Body of pancreas (tissue), 4 donors: Measurements from ENCODE around the gene ODF4.

Source experiments
- CTCF ChIP-seq, 7 experiments: fragments of 450-650 bp in 4 of 7; fragments of 200-600 bp in 3 of 7; sonication (generic) in 3 of 7; IDR thresholded peaks; one replicate each; pipeline ENCODE4 v1.5.1; 2016 to 2019; ENCODE audit warnings: antibody characterized with exemption in 7 of 7
- POLR2A ChIP-seq, 3 donors: fragments of 450-650 bp; IDR thresholded peaks; one replicate each; pipeline ENCODE4 v1.6.1; 2016; ENCODE audit warnings: antibody characterized with exemption in 3 of 3, mild to moderate bottlenecking in 2 of 3

DNA sequence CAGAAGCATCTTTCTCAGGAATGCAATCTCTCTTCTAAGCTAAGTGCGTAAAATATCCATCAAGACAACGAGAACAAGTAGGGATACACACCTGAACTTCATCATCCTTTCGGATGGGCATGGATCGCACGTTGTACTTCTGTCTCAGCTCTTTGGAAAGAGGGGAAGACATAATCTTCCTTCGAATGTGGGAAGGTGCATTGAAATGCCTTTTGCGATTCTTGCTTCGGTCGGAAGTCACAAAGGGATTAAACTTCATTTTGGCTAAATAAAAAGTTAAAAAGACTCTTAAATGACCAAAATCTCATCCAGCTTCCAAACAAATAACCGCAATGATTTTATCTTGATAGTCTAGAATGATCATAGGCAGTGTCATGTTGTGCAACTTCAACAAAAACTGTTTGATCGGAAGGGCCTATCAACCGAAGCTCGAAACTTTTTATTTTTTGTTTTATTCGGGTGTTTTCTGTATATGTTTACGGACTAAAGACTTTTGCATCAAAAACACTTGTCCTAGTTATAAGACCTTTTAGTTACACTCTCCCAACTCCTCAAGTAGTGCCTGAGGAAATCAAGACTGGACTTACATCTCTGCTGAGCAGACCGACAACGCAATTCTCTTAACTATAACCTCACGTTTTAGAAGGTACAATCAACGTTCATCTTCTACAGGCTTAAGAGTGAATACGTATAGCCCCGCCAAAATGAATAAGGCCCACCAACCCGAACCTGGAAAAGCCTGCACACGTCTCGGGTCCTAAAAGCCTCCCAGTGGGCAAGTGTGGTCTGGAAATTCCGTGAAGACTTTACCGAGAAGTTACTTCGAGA is 42.6 kb downstream of the ODF4 start:
- TF ChIP-seq CTCF (IDR thresholded peaks at IDR 0.05), result no peak
- TF ChIP-seq POLR2A (IDR thresholded peaks at IDR 0.05), result no peak
